ENCODE measurements around the gene LRRC47.

The LRRC47 gene

GRCh38 chr1:3730543-3731247 is 65.6 kb downstream of the LRRC47 start:
- no peak for DNase-seq

GRCh38 chr1:3729594-3730542 is 66.4 kb downstream of the LRRC47 start:
- DNase-seq = peak; percentile 31
